HCT116 (cell line): ENCODE measurements around the gene KNTC1. TPM values are rescaled to one million over a fixed set of nuclear protein-coding genes. Genes with fewer than 3 reads are reported as not detected.
"Not testable (repeated sequence)": the region's sequence is repeated elsewhere in the genome, so short reads cannot be mapped to it uniquely, and the experiment has no call there.

Source experiments
- ATAC-seq: fragments of 200-7000 bp; cut with Tn5 transposase; 2 replicates; pipeline ENCODE4 v1.9.1; 2020; ENCODE audit warnings: mild to moderate bottlenecking, moderate library complexity
- BruUV-seq: library from RNA; stranded (reverse); fragments of 400-500 nt; replicated peaks from 2 replicates; lab custom pipeline; 2021; lab: Mats Ljungman, UMichigan
- CTCF ChIA-PET: fragments of 300-600 bp; sonication (Branson Sonifier 250); formaldehyde crosslinking; loops from one replicate; lab custom pipeline; 2021; ENCODE audit warnings: antibody characterized with exemption; lab: Charles Lee
- POLR2A ChIA-PET: fragments of 300-600, 350-600 bp; sonication (Branson Sonifier 250); formaldehyde crosslinking; loops from one replicate; lab custom pipeline; 2021; ENCODE audit warnings: antibody characterized with exemption; lab: Charles Lee
- RAD21 ChIA-PET, 2 experiments: fragments of 300-600 bp; sonication (Branson Sonifier 250); formaldehyde crosslinking; loops; one replicate each; lab custom pipeline; 2023; ENCODE audit warnings: low total read pairs in 2 of 2; ENCODE audit not compliant: uncharacterized antibody in 2 of 2, unreplicated experiment in 2 of 2, low non-redundant PET in 1 of 2; lab: Charles Lee
- DNase-seq: peaks from one replicate; pipeline ENCODE4 v3.0.0-alpha.2; 2010; ENCODE audit warnings: low read depth, low spot score
- H2AFZ ChIP-seq: fragments of 200-600 bp; shearing (Covaris generic), sonication (generic); 2 replicates; pipeline ENCODE4 v1.6.1; 2017; ENCODE audit warnings: low read depth, mixed run types, mixed read lengths, antibody characterized with exemption, low read length; ENCODE audit not compliant: poor library complexity, severe bottlenecking
- H3K27ac ChIP-seq: 2 replicates; pipeline ENCODE4 v1.5.1; 2012; ENCODE audit warnings: low read depth, low read length
- H3K27me3 ChIP-seq: fragments of 200-600 bp; sonication (generic); 2 replicates; pipeline ENCODE4 v1.6.1; 2016; ENCODE audit warnings: mixed run types, low read length, mixed read lengths; ENCODE audit not compliant: insufficient read depth
- H3K36me3 ChIP-seq, 2 experiments: fragments of 200-500 bp in 1 of 2; fragments of 200-600 bp in 1 of 2; sonication (Bioruptor generic) in 1 of 2; sonication (generic) in 1 of 2; 2 replicates each; pipeline versions ENCODE4 v1.5.1 to v1.6.1; 2014 to 2016; ENCODE audit warnings: low read length in 2 of 2, inconsistent platforms in 1 of 2, mixed read lengths in 1 of 2, mixed run types in 1 of 2; ENCODE audit not compliant: insufficient read depth in 2 of 2, control insufficient read depth in 1 of 2
- H3K4me1 ChIP-seq, 2 experiments: fragments of 200-600 bp in 1 of 2; sonication (generic) in 1 of 2; 2 replicates each; pipeline versions ENCODE4 v1.5.1 to v1.6.1; 2012 to 2017; ENCODE audit warnings: low read length in 2 of 2, inconsistent platforms in 1 of 2, mild to moderate bottlenecking in 1 of 2, mixed read lengths in 1 of 2, mixed run types in 1 of 2, moderate library complexity in 1 of 2; ENCODE audit not compliant: insufficient read depth in 2 of 2, control insufficient read depth in 1 of 2
- H3K4me2 ChIP-seq: fragments of 200-600 bp; sonication (generic); 2 replicates; pipeline ENCODE4 v1.6.1; 2017; ENCODE audit warnings: mixed run types, low read length, mixed read lengths
- H3K4me3 ChIP-seq, 2 experiments: fragments of 200-600 bp in 1 of 2; sonication (generic) in 1 of 2; replicated peaks in 1 of 2; 2 replicates each; pipeline ENCODE4 v1.5.1; 2011 to 2016; ENCODE audit warnings: low read length in 2 of 2, control low read depth in 1 of 2, low read depth in 1 of 2, mild to moderate bottlenecking in 1 of 2, mixed read lengths in 1 of 2, mixed run types in 1 of 2
- H3K79me2 ChIP-seq: fragments of 200-600 bp; sonication (generic); 2 replicates; pipeline ENCODE4 v1.6.1; 2017; ENCODE audit warnings: mild to moderate bottlenecking, mixed run types, low read length, moderate library complexity, mixed read lengths; ENCODE audit not compliant: insufficient read depth
- H3K9ac ChIP-seq: fragments of 200-600 bp; sonication (generic); 2 replicates; pipeline ENCODE4 v1.6.1; 2016; ENCODE audit warnings: low read length, mixed read lengths
- H3K9me2 ChIP-seq: fragments of 200-600 bp; sonication (generic), shearing (Covaris generic); 2 replicates; pipeline ENCODE4 v1.6.1; 2017; ENCODE audit warnings: mixed run types, mild to moderate bottlenecking, moderate library complexity; ENCODE audit not compliant: insufficient read depth
- H3K9me3 ChIP-seq, 2 experiments: fragments of 200-500 bp in 1 of 2; fragments of 200-600 bp in 1 of 2; sonication (Bioruptor generic) in 1 of 2; sonication (generic) in 1 of 2; 2 replicates each; pipeline ENCODE4 v1.6.1; 2014 to 2017; ENCODE audit warnings: low read length in 2 of 2, mixed read lengths in 2 of 2, inconsistent platforms in 1 of 2, low read depth in 1 of 2, mild to moderate bottlenecking in 1 of 2, mixed run types in 1 of 2, moderate library complexity in 1 of 2; ENCODE audit not compliant: control insufficient read depth in 1 of 2, insufficient read depth in 1 of 2
- H4K20me1 ChIP-seq: fragments of 200-600 bp; sonication (generic), shearing (Covaris generic); 2 replicates; pipeline ENCODE4 v1.6.1; 2017; ENCODE audit warnings: mixed run types, mild to moderate bottlenecking, moderate library complexity; ENCODE audit not compliant: insufficient read depth
- EZH2 ChIP-seq: fragments of 200-600 bp; sonication (generic); IDR thresholded peaks from 2 replicates; pipeline ENCODE4 v1.6.1; 2017; ENCODE audit warnings: antibody characterized with exemption, mixed run types
- FOSL1 ChIP-seq: IDR thresholded peaks from 2 replicates; pipeline ENCODE4 v1.6.1; 2012; ENCODE audit warnings: low read depth
- REST ChIP-seq: IDR thresholded peaks from 2 replicates; pipeline ENCODE4 v1.6.1; 2012; ENCODE audit warnings: low read depth
- TCF7L2 ChIP-seq: IDR thresholded peaks from 2 replicates; pipeline ENCODE4 v1.7.0; 2011; ENCODE audit warnings: borderline replicate concordance, inconsistent platforms; ENCODE audit not compliant: insufficient read depth, insufficient read length; ENCODE audit errors: extremely low read depth
- YY1 ChIP-seq: IDR thresholded peaks from 2 replicates; pipeline ENCODE4 v1.6.1; 2011; ENCODE audit warnings: low read length, low read depth, moderate library complexity, mild to moderate bottlenecking; ENCODE audit not compliant: insufficient replicate concordance; ENCODE audit errors: extremely low read depth
- ZBTB33 ChIP-seq: IDR thresholded peaks from 2 replicates; pipeline ENCODE4 v1.6.1; 2011; ENCODE audit warnings: mild to moderate bottlenecking, low read length, moderate library complexity; ENCODE audit not compliant: insufficient replicate concordance; ENCODE audit errors: extremely low read depth
- intact Hi-C: fragments of 100-400 bp; cut with micrococcal nuclease; formaldehyde crosslinking; loops from 2 replicates; pipeline ENCODE4 v1.10.0; 2022
- total RNA-seq: library from RNA; stranded (reverse); gene quantifications from one replicate; pipeline ENCODE4 v1.2.1, GENCODE V29; 2021; ENCODE audit not compliant: unreplicated experiment

The KNTC1 gene
- total RNA-seq, 1 experiment from 2014 or later, result 70.2 TPM

- H3K9ac ChIP-seq, result no peak overlapping the region
- H2AFZ ChIP-seq, result no peak overlapping the region
- no TSS peak for BruUV-seq
- ChIA-PET RAD21 (no interaction called here), POLR2A (no interaction called here), CTCF (no interaction called here)
- no peaks in the 10 kb centered on the region for H3K9me2 ChIP-seq
- ATAC-seq, result no peak
- no peaks in the 10 kb centered on the region for H3K79me2 ChIP-seq
- H3K27ac ChIP-seq, result no peak overlapping the region
- no peaks in the 10 kb centered on the region for H3K27me3 ChIP-seq
- peaks cover 28 to 29% of the 10 kb centered on the region in 2 experiments; a peak in 3 of 4 replicates for H3K36me3 ChIP-seq
- H3K4me1 ChIP-seq, result peaks cover 0 to 3% of the 10 kb centered on the region in 2 experiments; a peak in 1 of 4 replicates
- no peaks in the 10 kb centered on the region for H4K20me1 ChIP-seq
- no peaks in the 10 kb centered on the region for H3K9me3 ChIP-seq
- H3K4me2 ChIP-seq, result no peak overlapping the region
- no peak for DNase-seq
- H3K4me3 ChIP-seq, result no peak overlapping the region
- intact Hi-C loops, result no loop called here
- TF ChIP-seq EZH2 (no peak), REST (no peak), FOSL1 (no peak), YY1 (no peak), TCF7L2 (no peak), ZBTB33 (no peak)
These were observed 63.9 kb downstream of the KNTC1 start for GRCh38 chr12:122590990-122591389.

GRCh38 chr12:122591966-122592365 lies 64.9 kb downstream of the KNTC1 start:
- H4K20me1 ChIP-seq, intact Hi-C loops, H3K4me2 ChIP-seq, CTCF ChIA-PET, RAD21 ChIA-PET, H2AFZ ChIP-seq, H3K9me2 ChIP-seq, ATAC-seq, H3K79me2 ChIP-seq, H3K27ac ChIP-seq, H3K4me3 ChIP-seq, POLR2A ChIA-PET, H3K4me1 ChIP-seq, H3K9me3 ChIP-seq, DNase-seq, H3K27me3 ChIP-seq, BruUV-seq, H3K9ac ChIP-seq: not testable (repeated sequence)
- H3K36me3 ChIP-seq, result peaks cover 28 to 31% of the 10 kb centered on the region in 2 experiments; a peak in 3 of 4 replicates

GRCh38 chr12:122592543-122592942 lies 65.5 kb downstream of the KNTC1 start:
- H3K4me3 ChIP-seq, H3K27me3 ChIP-seq, ATAC-seq, H3K79me2 ChIP-seq, H3K4me1 ChIP-seq, H3K9ac ChIP-seq, H4K20me1 ChIP-seq, intact Hi-C loops, POLR2A ChIA-PET, RAD21 ChIA-PET, H2AFZ ChIP-seq, H3K4me2 ChIP-seq, H3K9me2 ChIP-seq, DNase-seq, BruUV-seq, H3K9me3 ChIP-seq, H3K27ac ChIP-seq: not testable (repeated sequence)
- H3K36me3 ChIP-seq, result peaks cover 26 to 30% of the 10 kb centered on the region in 2 experiments; a peak in 3 of 4 replicates
- CTCF ChIA-PET, result interaction anchor here (0.6 kb wide), 1 partner anchor 179 kb away, joined by 3 read pairs; no protein-coding TSS in a partner anchor
